ENCODE data around the gene DIAPH2. TPM values are rescaled to one million over a fixed set of nuclear protein-coding genes. Genes with fewer than 3 reads are reported as not detected.

Gene DIAPH2
- total and polyA plus RNA-seq, 2 of the 13 experiments (the other 11 are each of a cell fraction or from before 2014, with no cell fraction given): 2.1 to 8.5 TPM

DNA sequence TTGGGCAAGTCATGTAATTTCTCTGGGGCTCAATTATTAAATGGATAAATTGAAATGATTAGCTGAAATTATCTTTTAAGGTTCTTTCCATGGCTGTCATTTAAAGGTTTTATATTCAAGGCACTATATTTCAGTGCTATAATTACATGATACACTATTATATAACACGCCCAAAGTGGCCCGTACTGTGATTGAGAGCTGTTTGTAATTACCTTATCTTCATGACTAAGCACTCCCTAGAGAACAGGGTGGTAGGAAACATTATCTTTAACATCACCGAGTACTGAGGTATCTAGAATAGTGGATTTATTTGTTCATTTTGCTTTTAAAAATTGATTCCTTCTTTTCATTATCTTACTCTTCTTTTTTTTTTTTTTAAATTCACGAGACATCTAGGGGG lies 79.0 kb downstream of the DIAPH2 start (continued):
- TF ChIP-seq NR2C2 (CRISPR knock-in tag; IDR thresholded peaks at IDR 0.05; ENCODE audit: borderline replicate concordance) (no peak), YEATS2 (CRISPR knock-in tag; IDR thresholded peaks at IDR 0.05; ENCODE audit: borderline replicate concordance) (no peak), GABPB1 (CRISPR knock-in tag; IDR thresholded peaks at IDR 0.05) (no peak), NFE2L1 (CRISPR knock-in tag; IDR thresholded peaks at IDR 0.05; ENCODE audit: borderline replicate concordance) (no peak), LBX2 (CRISPR knock-in tag; IDR thresholded peaks at IDR 0.05; ENCODE audit: borderline replicate concordance) (no peak), SYNCRIP (IDR thresholded peaks at IDR 0.05; ENCODE audit: insufficient read depth, low read depth, low read length) (no peak), ZSCAN25 (CRISPR knock-in tag; IDR thresholded peaks at IDR 0.05) (no peak)

- Histone ChIP-seq H3K9me3 (ENCODE audit: low read length) (no peaks in the 10 kb centered on the region), H2AFZ (ENCODE audit: low read length) (no peak overlapping the region), H3K4me1 (ENCODE audit: insufficient read depth, low read length) (no peaks in the 10 kb centered on the region), H3K4me2 (ENCODE audit: low read depth, low read length) (no peak overlapping the region), H3K4me3 (replicated peaks in 1 of 3; ENCODE audit: insufficient read depth in 1 of 3, low read depth in 2 of 3, low read length in 3 of 3) (no peak overlapping the region), H4K20me1 (ENCODE audit: insufficient read depth, low read length) (no peaks in the 10 kb centered on the region), H3K27ac (ENCODE audit: extremely low read length, insufficient read depth, low read length) (no peak overlapping the region), H3K79me2 (ENCODE audit: insufficient read depth, low read length) (no peaks in the 10 kb centered on the region), H3K9ac (ENCODE audit: insufficient read depth, low read depth, low read length) (no peak overlapping the region), H3K36me3 (replicated peaks in 1 of 2; ENCODE audit: control insufficient read depth in 1 of 2, insufficient read depth in 2 of 2, low read length in 2 of 2) (no peaks in the 10 kb centered on the region), H3K27me3 (ENCODE audit: control insufficient read depth in 1 of 2, insufficient read depth in 2 of 2, low read length in 2 of 2) (no peaks in the 10 kb centered on the region)
- POLR2A ChIA-PET: no interaction called here
- no peak for FAIRE-seq
- in situ Hi-C loops (cut with HindIII; ENCODE audit: extremely low pct_ligation_motif_present, low pct_unique_long_range_greater_than_20kb) (no loop called here), intact Hi-C loops (cut with micrococcal nuclease; ENCODE audit: unreplicated experiment) (no loop called here)
- CTCF ChIA-PET (ENCODE audit: low intra/inter-chr PET ratio, low total read pairs): no interaction called here
- WGBS (ENCODE audit: low lambda C conversion rate): 92% methylated on average over 1 of the region's 1 CpG
- no peak for DNase-seq (ENCODE audit: low spot score)
- BruUV-seq (replicated peaks): no TSS peak
- ATAC-seq: no peak
- TF ChIP-seq GMEB1 (CRISPR knock-in tag; IDR thresholded peaks at IDR 0.05; ENCODE audit: borderline replicate concordance) (no peak), ATAD3A (CRISPR knock-in tag; IDR thresholded peaks at IDR 0.05) (no peak), KAT2B (IDR thresholded peaks at IDR 0.05; ENCODE audit: borderline replicate concordance, low read depth, low read length) (no peak), ZNF83 (CRISPR knock-in tag; IDR thresholded peaks at IDR 0.05; ENCODE audit: borderline replicate concordance) (no peak), SMAD3 (CRISPR knock-in tag; IDR thresholded peaks at IDR 0.05) (no peak), STAG1 (CRISPR knock-in tag; IDR thresholded peaks at IDR 0.05) (no peak), TAF1 (CRISPR knock-in tag; IDR thresholded peaks at IDR 0.05) (no peak), CHCHD3 (CRISPR knock-in tag; IDR thresholded peaks at IDR 0.05) (no peak), ZNF34 (CRISPR knock-in tag; IDR thresholded peaks at IDR 0.05; ENCODE audit: borderline replicate concordance) (no peak), USF2 (IDR thresholded peaks at IDR 0.05; ENCODE audit: low read depth, low read length) (no peak), USF2 (CRISPR knock-in tag; IDR thresholded peaks at IDR 0.05; ENCODE audit: borderline replicate concordance) (no peak), GTF3A (CRISPR knock-in tag; conservative IDR thresholded peaks at IDR 0.05) (no peak)
- TF ChIP-seq, protein P1, sequence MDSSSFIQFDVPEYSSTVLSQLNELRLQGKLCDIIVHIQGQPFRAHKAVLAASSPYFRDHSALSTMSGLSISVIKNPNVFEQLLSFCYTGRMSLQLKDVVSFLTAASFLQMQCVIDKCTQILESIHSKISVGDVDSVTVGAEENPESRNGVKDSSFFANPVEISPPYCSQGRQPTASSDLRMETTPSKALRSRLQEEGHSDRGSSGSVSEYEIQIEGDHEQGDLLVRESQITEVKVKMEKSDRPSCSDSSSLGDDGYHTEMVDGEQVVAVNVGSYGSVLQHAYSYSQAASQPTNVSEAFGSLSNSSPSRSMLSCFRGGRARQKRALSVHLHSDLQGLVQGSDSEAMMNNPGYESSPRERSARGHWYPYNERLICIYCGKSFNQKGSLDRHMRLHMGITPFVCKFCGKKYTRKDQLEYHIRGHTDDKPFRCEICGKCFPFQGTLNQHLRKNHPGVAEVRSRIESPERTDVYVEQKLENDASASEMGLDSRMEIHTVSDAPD (CRISPR knock-in tag; IDR thresholded peaks at IDR 0.05): no peak
Observed at GRCh38 chrX:96764864-96765263, 80.2 kb downstream of the DIAPH2 start.

Data from HepG2 (cell line).